GM18502 (cell line): ENCODE measurements around the gene POLR2E.

Source experiments
- ATAC-seq: cut with Tn5 transposase; IDR thresholded peaks from one replicate; pipeline ENCODE4 v1.9.1; 2021; ENCODE audit warnings: mild to moderate bottlenecking; ENCODE audit not compliant: unreplicated experiment, poor library complexity

Gene POLR2E

DNA sequence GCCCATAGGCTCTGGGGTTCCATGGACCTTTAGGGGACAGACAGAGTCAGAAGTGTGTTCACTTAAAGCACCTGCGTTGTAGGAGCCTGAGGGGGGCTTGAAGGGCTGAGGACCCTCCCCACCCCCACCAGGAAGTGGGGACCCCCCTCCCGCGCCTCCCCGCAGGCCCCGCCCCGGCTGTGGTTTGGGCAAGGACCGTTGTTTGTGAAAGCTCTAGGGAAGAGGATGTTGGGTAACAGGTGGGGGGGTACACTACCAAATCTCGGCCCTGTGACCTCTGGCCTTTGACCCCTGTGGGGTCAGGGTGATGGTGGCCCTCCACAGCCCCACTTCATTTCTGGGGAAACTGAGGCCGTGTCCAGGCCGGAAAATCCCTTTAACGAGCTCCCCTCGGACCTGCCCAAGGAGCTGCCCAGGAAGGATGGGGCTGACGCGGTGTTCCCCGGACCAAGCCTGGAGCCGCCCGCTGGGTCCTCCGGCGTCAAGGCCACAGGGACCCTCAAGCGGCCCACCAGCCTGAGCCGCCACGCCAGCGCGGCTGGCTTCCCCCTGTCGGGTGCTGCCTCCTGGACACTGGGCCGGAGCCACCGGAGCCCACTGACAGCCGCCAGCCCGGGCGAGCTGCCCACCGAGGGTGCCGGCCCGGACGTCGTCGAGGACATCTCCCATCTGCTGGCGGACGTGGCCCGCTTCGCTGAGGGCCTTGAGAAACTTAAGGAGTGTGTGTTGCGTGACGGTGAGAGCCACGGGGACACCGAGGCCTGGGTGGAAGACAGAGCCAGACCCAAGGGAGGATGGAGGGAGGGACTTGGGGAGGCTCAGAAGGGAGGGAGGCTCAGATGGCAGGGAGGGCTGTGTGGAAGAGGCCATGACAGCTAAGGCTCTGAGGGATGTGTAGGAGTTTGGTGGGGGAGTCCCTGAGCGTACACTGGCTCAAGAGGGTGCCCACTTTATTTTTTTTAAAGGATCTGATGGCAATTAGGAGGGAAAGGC is 26.9 kb downstream of the POLR2E start:
- no peak for ATAC-seq

DNA sequence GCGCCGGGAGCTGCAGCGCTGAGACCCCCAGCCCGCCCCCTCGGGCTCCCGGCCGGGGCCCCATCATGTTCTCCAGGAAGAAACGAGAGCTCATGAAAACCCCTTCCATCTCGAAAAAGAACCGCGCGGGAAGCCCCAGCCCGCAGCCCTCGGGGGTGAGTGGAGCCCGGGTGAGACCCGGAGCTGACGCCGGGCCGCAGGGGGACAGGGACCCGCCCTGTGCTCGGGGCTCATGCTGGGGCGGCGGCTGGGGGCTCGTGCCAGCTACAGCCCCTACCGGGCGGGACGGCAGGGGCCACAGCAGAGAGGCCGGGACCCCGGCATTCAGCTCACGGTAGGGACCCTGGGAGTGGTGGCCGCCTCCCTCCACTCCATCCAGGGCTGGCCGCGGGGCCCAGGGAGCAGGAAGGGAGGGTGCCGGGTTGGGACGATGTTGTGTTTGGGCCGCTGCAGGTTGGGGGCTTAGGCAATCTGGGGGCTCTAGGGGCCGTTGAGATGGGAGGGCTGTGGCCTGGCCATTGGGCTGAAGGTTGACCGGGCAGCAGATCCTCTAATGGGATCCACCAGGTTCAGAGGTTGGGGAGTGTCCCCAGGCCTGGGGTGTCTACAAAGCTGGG is 27.7 kb downstream of the POLR2E start:
- ATAC-seq: peak; percentile 25

DNA sequence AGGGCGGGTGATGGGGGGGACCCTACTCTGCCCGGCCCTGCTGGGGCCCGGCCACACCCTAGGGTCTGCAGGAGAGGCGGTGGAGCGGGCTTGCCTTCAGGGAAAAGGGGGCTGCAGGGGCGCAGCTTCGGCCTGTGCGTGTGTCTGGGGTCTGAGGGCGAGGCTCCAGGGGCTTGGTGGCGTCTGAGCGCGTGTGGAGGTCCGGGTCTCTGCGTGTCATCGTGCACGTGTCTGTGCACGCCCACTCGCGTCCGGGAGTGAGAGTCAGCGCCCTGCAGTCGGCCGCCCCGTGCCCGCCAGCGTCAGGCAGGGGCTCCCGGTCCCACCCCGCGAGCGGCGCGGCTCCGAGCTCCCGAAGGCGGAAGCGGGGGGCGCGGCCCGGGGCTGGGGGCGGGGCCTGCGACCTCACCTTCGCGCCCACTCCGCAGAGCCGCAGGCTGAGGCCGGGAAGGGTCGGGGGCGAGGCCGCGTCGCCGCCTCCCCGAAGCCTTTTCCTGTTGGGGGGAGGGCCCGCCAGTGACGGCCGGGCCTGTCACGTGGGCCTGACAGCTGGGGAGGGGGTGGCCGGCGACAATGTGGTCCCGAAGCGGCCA is 28.3 kb downstream of the POLR2E start, which contains the start of gene ARHGAP45:
Gene ARHGAP45, plus strand, starts transcription at position 420 of the 593 bp plus-strand sequence. CDS start 239 bp downstream, outside the sequence.
- peak; percentile 38 for ATAC-seq

DNA sequence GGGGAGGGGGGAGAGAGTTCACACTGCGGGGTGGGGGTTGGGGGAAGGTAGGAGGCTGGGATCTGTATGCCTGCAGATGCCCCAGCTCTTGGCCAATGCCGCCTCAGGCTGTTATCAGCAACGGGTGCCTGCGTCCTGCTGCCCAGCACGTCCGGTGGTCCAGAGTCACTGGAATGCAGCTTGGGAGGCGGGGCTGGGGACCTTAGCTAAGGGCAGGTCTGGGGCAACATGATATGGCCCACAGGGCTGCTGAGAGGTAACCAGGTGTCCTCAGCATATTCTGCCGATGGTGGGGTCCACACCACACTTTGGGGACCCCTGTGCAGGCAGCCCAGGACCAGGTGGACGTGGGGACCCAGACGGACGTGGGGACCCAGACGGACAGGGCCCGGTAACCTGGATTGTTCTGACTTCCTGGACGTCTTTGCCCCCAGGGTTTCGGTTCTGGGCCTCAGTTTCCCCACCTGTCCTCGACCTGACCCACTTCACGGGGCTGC is 28.9 kb downstream of the POLR2E start:
- ATAC-seq: no peak

DNA sequence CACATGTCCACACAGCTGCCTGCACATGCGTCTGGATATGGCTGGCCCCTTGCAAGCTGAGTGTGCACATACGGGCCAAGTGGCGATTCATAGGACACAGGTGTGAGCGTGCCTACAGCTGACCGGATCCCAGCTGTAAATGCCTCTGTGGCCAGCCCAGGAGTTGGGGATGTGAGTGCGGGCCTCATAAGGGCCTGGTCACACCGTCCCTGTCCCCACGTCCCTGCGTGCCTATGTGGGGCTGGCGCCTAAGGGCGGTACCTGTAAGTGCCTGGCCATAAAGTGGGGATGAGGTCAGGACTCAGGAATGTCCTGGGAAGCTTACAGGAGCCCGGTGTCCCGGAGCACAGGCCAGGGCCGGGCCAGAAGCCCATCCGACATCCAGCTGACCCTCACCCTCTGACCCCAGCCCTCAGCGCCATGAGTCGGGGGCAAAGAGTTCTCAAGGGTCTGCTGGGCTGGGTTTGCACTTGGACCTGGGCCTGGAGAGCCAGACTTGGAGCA is 29.5 kb downstream of the POLR2E start:
- ATAC-seq: no peak

DNA sequence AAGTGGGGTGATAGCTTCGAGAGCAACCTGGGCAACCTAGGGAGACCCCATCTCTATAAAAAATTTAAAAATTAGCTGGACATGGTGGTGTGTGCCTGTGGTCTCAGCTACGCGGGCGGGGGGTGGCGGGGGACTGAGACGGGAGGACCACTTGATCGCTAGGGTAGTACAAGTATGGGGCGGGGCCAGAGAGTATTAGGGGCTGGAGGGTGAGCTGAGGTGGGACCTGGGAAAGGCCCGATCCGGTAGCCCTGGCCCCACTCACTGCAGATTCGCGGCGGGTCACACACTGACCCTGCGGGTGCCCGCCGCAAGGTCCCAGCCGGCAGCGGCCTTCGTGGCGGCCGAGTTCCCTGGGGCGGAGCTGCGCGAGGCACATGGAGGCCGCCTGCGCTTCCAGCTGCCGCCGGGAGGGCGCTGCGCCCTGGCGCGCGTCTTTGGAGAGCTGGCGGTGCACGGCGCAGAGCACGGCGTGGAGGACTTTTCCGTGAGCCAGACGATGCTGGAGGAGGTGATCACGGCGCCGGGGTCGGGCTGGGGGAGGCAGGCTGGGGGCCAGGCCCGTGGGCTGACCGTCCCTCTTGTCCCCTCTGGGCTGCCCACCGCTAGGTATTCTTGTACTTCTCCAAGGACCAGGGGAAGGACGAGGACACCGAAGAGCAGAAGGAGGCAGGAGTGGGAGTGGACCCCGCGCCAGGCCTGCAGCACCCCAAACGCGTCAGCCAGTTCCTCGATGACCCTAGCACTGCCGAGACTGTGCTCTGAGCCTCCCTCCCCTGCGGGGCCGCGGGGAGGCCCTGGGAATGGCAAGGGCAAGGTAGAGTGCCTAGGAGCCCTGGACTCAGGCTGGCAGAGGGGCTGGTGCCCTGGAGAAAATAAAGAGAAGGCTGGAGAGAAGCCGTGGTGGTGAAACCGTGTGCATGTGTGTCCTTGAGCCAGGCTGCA is 30.2 kb downstream of the POLR2E start:
- ATAC-seq: no peak

DNA sequence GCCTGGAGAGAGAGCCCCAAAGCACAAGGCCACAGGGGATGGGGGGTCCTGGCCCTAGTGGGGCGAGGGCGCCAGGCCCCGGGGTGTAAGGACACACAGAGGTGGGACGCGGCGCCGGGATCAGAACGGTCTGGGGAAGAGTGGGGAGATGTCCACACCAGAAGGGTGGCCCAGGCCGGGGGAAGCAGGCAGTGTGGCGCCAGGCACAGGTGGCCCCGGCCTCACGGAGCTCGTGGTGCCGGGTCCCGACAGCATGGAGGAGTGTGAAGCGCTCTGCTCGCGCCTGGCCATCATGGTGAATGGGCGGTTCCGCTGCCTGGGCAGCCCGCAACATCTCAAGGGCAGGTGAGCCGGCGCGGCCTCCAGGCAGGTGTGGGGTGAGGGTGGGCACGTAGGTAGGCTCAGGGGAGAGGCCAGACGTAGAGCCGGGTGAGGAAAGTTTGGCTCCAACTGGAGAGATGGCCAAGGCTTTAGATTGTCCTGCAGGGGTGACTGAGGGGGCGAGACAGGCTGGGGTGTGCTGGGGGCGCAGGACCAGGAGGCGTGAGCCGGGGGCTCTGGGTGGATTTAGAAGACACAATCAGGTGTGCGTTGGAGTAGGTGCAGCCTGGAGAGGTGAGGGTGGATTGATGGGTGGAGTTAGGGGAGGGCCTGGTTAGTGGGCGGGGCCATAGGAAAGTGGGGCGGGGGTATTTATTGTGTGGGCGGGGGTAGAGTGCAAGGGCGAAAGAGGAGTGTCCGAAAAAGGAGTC is 31.1 kb downstream of the POLR2E start:
- ATAC-seq: no peak

DNA sequence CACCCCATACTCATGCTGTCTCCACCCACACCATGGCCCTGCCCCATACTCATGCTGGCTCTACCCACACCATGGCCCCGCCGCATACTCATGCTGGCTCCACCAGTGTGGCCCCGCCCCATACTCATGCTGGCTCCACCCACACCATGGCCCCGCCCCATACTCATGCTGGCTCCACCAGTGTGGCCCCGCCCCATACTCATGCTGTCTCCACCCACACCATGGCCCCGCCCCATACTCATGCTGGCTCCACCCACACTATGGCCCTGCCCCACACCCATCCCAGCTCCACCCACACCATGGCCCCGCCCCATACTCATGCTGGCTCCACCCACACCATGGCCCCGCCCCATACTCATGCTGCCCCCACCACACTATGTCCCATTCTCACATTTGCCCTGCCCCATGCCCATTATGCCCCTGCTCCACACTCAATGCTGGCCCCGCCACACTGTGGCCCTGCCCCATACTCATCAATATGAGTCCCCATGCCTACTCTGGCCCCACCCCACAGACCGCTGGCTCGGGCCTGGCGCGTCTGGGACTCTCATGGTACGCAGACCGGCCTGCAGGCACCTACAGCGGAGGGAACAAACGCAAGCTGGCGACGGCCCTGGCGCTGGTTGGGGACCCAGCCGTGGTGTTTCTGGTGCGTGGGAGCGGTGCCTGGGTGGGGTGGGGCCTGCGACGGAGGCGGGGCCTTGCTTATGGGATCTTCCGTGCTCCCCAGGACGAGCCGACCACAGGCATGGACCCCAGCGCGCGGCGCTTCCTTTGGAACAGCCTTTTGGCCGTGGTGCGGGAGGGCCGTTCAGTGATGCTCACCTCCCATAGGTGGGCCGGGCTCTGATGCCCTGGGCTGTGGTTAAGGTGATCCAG is 31.9 kb downstream of the POLR2E start:
- ATAC-seq: no peak

DNA sequence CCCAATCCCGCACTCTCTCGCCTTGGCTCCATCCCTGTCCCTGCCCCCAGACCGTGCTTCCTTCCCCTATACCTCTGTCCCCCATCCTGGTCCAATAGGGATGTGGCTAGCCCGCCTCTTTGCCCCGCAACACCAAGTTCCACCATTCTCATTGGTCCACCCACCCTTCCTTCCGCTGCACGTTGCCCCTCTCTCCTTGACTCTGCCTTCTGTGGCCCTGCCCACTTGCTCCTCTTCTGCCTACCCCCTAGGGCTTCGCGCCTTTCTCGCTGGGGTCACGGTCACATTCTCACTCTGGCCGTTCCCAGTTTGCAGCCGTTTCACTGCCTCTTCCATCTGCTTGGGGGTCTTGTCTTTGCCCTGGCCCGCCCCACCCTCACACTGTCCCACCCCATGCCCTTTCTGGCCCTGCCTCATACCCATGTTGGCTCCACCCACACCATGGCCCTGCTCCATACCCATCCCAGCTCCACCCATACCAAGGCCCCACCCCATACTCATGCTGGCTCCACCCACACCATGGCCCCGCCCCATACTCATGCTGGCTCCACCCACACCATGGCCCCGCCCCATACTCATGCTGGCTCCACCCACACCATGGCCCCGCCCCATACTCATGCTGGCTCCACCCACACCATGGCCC is 32.7 kb downstream of the POLR2E start:
- ATAC-seq: no peak

DNA sequence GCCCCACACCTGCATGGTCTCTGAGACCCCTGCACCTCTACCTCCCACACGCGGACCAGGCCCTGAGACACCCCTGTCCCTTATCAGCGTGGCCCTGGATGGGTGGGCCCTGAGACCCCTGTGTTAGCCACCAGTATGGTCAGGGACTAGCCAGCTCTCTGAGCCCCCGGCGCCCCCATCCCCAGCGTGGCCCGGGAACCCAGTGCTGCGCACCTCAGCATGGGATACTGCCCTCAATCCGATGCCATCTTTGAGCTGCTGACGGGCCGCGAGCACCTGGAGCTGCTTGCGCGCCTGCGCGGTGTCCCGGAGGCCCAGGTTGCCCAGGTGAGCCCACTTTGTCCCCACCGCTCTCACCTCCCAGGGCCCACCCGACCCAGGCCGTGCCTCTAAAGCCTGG is 33.2 kb downstream of the POLR2E start:
- no peak for ATAC-seq

DNA sequence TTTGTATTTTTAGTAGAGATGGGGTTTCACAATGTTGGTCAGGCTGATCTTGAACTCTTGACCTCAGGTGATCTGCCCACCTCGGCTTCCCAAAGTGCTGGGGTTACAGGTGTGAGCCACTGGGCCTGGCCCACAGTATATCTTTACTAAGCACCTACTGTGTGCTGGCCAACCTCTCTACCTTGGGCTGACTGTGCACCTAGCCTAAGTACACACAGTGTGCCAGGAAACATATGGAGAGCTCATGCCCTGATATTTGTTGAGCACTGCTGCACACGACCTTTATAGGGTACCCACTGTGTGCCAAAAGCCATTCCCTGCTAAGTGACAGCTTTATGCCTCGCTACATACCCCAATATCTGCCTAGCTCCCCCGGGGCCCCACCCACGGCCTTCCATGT is 34.5 kb downstream of the POLR2E start:
- no peak for ATAC-seq

DNA sequence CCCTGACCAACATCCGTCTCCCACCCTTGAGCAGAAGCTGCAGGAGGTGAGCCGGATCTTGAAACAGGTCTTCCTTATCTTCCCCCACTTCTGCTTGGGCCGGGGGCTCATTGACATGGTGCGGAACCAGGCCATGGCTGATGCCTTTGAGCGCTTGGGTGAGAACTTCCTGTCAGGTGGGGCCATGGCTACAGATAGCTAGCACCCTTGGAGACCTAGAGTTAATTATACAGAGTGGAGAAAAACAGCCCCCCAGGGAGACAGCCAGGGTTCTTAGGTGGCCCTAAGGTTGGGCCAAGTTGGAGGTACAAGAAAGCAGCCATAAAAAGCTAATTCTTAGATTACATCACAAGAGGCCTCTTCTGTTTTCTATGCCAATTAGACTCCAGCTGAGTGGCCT is 37.1 kb downstream of the POLR2E start:
- no peak for ATAC-seq

DNA sequence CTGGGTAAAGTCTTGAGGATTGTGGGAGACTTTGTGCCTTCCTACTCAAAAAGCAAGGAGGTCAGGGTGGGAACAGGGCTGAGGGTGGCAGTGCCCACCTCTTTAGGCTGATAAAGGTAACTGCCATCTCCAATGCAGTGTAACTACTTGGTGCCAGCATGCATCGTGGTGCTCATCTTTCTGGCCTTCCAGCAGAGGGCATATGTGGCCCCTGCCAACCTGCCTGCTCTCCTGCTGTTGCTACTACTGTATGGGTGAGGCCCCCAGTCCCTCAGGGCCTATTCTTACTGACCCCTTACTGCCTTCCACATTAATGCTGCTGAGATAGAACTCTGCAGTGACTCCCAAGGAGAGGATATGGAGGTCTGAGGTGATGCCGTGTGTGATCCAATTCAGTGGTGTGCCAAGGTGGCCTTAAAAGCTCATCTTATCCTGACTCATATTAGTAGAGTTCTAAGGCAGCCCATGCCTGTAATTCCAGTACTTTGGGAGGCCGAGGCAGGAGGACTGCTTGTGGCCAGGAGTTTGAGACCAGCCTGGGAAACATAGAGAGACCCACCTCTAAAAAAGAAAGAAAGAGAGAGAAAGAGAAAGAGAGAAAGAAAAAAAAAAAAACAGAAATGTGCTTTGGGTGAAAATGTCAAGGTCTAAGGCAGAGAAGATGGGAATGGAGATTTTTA is 37.9 kb downstream of the POLR2E start:
- no peak for ATAC-seq

DNA sequence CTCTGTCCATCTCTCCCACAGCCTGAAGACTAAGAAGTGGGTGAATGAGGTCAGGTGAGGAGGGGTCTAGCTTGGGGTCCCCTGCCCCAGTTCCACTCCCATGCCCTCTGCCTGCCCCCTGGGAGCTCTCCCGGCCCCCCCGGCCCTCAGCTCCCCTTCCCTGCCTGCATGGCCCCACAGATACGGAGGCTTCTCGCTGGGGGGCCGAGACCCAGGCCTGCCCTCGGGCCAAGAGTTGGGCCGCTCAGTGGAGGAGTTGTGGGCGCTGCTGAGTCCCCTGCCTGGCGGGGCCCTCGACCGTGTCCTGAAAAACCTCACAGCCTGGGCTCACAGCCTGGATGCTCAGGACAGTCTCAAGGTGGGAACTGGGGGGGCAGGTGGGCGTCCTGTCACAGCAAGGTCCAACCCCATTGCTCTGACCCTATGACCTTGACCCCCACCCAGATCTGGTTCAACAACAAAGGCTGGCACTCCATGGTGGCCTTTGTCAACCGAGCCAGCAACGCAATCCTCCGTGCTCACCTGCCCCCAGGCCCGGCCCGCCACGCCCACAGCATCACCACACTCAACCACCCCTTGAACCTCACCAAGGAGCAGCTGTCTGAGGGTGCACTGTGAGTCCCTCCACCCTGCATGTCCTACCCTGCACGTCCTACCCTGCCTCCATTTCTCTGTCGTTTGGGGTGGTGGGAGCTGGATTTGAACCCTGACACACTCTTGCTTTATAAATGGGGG is 39.1 kb downstream of the POLR2E start:
- ATAC-seq: no peak

DNA sequence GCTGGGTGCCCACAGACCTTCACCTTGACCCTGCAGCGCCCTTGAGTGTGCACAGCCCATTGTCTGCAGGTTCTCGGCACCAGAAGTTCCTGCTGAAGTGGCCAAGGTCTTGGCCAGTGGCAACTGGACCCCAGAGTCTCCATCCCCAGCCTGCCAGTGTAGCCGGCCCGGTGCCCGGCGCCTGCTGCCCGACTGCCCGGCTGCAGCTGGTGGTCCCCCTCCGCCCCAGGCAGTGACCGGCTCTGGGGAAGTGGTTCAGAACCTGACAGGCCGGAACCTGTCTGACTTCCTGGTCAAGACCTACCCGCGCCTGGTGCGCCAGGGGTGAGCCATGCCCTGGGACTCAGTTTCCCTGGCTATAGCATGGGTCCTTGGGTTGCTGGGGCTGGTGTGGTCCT is 40.1 kb downstream of the POLR2E start:
- ATAC-seq: no peak
